SIG-M5 treated with dmso at 0.1 percent for 504 hours (cell line): ENCODE results near the gene LORICRIN.
"Not testable (repeated sequence)": the region's sequence is repeated elsewhere in the genome, so short reads cannot be mapped to it uniquely, and the experiment has no call there.

Source experiments
- DNase-seq: peaks from one replicate; lab custom pipeline; 2025; ENCODE audit not compliant: unreplicated experiment; lab: John Stamatoyannopoulos, UW

Gene LORICRIN, protein sequence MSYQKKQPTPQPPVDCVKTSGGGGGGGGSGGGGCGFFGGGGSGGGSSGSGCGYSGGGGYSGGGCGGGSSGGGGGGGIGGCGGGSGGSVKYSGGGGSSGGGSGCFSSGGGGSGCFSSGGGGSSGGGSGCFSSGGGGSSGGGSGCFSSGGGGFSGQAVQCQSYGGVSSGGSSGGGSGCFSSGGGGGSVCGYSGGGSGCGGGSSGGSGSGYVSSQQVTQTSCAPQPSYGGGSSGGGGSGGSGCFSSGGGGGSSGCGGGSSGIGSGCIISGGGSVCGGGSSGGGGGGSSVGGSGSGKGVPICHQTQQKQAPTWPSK

DNA sequence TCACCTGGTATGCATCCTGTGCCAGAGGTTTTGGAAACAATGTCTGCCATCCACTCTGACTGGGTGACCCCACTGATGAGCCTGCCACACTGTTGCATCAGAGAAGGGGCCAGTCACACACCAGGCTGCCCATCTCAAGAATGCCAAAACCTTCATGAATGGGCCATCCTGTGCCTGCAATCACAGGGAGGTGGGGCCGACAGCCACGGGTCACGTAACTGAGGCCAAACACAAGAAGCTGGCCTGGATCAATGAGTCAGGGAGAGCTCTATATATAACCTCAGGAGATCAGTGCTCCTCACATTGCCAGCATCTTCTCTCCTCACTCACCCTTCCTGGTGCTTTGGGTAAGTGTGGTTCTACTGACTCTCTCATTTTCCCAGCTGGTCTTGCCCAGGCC, at the start of gene LORICRIN:
Gene LORICRIN, plus strand, starts transcription at position 301 of the 400 bp plus-strand sequence. CDS start 1,263 bp downstream, outside the sequence.
- no peak for DNase-seq

DNA sequence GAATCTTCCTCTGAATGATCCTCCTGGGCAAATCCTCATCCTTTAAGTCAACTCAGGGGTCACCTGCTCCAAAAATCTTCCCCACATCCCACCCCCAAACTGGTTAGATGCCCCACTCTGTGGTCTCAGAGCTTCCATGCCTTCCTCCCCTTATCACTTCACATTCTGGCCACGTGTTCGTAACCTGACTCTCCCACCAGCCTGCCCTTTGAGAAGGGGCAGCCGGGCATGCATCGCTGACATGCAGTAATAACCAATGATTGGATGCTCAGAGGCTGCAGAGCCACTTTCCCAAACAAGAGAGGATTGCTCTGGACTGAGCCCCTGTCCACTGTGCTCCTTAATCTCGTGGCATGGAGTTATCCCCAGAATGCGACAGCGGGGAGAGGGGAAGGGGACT, 49.3 kb upstream of the LORICRIN start:
- DNase-seq = no peak

DNA sequence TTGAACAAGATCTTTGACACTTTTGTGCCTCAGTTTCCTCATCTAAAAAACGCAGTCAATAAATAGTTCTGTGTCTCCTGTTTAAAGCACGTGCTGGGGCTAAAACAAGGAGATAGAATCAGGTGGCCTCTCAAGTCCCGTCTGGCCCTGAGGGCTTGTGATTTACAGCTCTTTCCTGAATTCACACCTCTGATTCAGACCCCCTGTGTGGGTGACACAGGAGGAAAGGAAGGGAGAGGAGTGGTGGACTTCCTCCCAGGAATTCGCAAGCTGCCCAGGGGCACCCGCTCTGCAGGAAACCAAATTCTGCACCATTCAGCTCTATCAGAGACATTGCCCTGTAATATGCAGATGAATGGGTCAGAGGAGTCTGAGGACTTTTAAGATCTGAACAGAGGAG, 47.3 kb upstream of the LORICRIN start:
- DNase-seq = no peak

DNA sequence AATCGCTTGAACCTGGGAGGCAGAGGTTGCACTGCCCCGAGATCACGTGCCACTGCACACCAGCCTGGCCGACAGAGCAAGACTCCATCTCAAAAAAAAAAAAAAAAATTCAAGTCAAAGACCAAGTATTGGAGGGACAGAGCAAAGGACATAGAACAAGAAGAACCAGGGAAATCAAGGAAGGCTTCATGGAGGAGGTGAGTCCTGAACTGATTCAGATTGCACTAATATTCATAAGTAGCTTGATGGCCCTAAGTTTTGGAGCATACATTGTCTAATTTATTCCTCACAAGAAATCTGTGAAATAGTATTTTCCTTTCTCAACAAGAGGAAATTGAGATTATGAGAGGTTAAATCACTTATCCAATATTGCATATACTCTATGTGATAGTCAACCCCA, 46.0 kb upstream of the LORICRIN start:
- no peak for DNase-seq

DNA sequence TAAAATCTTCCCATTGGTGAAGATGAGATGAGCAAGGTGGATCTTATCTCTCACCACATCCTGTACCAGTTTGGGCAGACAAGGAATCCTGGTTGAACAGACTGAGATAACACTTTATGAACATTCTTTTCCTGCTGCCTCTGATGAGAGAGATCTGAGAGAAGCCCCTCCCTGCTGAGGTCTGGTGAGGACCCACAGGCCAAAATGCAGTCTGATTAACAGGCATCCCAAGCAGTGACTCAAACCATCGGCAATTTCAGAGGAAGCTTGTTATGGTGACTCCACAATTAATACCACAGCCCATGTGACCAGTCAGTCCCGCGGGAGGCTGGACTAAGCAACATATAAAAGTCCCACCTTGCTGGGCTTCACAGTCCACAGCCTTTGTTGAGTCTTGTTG, 42.3 kb upstream of the LORICRIN start, which contains the start of gene PRR9:
Gene PRR9, plus strand, starts transcription at position 373 of the 400 bp plus-strand sequence. CDS start 561 bp downstream, outside the sequence.
- DNase-seq = no peak

DNA sequence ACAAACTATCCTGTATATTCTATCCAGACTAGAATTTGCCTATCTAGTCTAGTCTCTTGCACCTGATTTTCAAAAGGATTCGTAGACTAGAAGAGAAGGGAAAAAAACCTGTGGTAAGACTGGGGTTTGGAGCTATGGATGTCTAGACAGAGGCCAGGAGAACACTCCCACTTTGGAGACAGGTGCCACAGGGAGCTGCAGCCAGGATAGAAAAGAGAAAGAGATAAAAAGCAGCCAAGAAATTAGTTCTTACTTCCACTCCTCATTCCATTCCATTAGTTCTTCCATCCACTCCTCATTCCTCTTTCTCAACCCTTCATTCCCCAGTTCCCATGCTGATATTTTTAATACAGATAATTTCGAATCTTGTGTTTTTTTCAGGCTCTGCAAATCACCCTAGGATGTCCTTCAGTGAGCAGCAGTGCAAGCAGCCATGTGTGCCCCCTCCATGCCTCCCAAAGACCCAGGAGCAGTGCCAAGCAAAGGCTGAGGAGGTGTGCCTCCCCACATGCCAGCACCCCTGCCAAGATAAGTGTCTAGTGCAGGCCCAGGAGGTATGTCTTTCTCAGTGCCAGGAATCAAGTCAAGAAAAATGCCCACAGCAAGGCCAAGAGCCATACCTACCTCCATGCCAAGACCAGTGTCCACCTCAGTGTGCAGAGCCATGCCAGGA, 41.6 kb upstream of the LORICRIN start:
- no peak for DNase-seq

DNA sequence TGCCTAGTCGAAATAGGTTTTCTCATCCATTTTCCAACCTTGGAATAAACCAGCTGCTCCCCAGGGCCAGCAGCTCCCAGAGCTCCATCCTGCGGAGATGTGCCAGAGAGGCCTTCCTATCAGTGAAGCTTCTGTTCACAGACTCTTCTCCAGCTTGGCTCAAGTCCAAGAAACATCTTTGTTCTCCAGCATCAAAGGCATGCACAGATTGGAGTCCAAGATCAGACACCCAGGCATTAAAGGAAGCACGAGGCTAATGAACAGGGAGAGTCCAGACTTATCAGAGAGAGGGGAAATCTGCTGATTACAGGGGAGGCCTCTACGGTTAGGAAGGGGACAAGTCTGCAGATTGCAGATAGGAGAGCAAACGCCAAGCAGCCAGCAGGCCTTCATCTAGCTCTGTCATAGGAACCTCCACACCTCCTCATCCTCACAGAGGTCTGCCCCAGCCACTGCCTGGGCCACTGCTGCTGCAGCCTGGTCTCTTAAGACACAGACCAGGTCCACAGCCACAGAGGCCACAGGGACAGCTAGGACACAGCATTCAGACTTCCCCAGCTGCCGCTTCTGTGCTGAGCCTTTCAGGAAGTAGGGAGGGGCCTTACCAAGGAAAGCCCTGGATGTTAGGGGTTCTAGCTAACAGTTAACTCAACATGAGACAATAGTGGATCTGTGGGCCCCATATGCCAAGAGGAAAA, 38.7 kb upstream of the LORICRIN start:
- DNase-seq = no peak

DNA sequence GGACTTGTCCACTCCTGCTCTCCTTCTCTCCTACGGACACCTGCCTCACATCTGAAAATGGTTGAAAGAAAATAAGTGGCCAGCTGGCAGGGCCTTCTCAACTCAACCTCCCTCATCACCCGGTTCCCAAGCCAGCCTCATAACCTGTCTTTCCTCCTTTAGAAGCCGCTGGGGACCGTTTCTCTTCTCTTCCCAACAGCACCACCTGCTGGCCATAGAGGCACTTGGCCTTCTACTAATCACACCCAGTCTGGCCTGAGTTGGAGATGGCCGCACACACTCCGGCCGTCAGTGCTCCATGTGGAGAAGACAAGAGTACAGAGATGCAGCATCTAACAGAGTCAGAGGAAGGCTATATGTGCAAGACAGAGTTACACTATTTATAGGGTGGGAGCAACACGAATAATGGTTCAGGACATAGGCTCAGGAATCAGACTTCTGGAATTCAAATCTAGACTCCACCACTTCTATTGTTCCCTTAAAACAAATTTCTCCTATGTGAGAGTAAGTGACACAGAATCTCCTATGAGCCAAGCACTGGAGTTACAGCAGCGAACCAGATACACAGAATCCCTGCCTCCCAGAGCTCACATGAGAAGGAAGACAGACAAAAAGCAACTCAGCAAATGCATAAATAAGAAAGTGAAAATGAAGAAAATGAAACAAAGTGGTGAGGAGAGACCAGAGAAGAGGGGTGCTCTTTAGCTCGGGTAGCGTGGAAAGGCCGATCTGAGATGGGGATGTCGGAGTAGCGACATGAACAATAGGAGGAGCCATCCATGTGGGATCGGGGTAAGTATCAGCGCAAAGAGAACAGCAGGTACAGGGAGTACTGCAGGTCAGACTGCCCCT, 36.2 kb upstream of the LORICRIN start:
- peak; percentile 61 for DNase-seq

DNA sequence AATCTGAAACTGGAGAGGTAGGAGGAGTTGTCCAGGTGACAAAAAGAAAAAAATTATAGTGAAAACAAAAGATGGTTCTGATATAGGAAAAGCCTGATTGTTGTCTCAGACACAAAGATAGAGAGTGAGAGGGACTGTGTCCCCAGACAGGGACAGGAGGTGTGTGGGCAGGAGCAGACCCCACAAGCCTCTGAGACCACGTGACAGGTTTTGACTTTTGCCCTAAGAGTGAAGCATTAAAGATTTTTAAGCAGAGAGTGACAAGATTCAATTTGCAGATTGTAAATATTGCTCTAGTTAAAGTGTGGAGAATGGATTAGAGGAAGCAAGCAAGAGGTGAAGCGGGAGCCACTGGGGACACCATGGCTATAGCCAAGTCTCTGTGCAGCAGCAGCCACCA, 31.7 kb upstream of the LORICRIN start:
- DNase-seq = no peak

DNA sequence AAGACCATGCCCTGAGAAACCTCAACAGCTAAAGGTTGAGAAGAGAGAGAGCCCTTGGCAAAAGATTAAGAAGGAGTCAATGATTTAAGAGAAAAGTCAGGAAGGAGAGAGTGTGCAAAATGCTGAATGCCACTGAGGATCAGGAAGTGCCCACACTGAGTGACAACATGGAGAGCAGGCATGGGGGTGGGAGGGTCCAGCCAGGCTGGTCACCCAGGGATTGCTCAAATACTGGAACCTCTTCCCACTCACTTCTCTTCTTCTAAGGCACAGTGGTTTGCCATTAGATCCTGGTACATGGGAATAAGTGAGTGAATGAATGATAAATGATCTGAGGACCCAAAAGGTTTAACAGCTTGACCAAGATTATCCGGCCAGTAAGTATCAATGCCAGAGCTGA, 31.0 kb upstream of the LORICRIN start:
- no peak for DNase-seq

DNA sequence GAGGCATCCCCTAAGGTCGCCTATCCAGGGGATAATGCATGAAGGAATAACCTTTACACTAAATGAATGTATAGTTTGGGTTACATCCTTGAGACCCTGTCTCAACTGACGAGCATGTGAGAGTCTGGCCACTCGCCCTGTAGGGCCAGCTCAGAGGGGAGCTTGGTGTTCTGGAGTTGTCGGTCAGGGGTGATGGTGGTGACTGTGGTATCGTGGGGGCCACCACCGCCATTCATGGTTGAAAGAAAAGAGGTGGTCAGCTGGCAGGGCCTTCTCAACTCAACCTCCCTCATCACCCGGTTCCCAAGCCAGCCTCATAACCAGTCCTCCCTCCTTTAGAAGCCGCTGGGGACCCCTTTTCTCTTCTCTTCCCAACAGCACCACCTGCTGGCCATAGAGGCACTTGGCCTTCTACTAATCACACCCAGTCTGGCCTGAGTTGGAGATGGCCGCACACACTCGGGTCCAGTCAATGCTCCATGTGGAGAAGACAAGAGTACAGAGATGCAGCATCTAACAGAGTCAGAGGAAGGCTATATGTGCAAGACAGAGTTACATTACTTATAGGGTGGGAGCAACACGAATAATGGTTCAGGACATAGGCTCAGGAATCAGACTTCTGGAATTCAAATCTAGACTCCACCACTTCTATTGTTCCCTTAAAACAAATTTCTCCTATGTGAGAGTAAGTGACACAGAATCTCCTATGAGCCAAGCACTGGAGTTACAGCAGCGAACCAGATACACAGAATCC, 30.2 kb upstream of the LORICRIN start:
- not testable (repeated sequence) for DNase-seq

DNA sequence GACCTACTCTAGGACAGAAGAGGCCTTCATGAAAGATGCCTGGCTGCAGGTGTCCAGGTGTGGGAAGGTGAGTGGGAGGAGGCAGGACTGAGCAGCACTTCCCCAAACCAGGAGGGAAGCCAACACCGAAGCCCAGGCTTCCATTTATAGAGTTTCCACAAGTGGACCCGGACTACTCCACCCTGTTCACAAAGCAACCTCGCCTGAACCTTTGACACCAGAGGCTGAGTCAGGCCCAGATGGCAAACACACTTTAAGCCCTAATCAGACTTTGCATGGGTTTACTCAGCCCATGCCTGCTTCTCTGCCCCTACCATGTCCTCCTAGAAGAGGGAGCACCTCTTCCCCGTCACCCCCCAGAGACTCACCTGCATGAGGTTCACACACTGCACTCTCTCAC, 28.1 kb upstream of the LORICRIN start:
- peak; percentile 19 for DNase-seq

DNA sequence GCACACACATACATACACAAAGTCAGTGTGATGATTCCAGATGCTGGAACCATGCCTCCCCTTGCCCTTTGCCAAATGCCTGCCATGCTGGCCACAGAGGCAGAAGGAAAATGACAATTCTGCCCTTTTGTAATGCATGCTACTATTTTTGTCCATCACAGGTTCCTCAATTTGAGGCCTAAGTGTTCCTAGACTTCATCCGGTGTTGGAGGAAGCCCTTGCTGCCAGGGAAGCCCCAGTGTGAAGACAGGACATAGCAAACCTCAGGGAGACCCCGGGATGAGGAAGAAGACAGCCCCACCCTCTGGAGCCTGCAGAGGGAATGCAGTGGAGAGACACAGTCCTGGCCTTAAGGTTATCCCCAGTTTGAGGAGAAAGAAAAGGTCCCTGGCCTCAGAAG, 27.7 kb upstream of the LORICRIN start:
- peak; percentile 83 for DNase-seq

DNA sequence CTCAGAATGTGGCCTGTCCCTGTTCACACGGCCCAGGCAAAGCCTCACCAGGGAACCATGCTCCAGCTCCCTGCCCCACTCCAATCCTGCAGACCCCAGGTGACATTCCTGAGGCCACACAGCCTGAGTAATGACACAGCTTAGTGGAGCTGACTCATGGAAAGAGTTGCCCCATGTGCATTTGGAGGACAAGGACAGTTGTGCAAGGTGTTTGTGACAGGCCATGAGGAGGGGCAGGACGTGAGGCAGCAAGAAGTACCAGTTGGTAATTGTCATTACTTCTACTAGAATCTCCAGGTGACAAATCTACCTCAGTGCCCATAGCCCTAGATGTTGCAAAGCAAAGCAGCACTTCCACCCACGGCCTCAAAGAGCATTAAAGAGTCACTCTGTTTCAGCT, 26.9 kb upstream of the LORICRIN start:
- peak; percentile 67 for DNase-seq

DNA sequence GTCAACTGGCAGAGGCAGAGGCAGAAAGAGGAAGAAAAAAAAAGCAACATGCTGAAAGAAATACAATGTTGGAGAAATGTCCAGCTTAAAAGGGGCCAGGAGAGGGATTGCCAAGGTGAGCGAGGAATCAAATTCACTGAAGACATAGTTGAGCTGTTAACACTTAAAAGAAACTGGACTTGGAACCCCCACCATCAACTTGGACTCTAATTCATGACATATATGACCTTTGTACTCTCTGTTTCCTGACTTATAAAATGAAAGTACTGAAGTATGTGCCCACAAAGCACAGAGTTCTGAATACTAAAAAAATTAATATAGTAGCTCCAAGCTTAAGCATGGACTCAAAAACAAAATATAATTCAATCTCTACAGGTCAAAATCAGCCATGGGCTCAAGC, 26.0 kb upstream of the LORICRIN start:
- DNase-seq = peak; percentile 36

DNA sequence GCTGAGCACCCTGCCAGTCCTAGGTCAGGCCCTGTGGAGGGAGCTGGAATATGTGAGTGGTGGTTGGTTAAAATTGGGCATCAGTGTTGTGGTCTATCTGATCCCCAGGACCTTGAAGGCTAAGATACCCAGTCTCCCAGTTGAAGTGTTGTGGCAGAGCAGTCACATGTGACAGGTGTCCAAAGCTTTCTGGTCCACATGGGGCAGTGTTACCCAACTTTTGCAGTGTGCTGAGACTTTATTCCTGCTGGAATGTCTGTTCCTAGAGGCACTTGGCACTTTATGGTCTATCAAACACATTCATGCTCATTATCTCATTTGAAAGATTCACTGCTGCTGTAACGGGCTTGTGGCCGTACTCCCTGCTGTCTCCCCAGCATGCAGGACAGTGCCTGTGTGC, 21.0 kb upstream of the LORICRIN start:
- DNase-seq = no peak

DNA sequence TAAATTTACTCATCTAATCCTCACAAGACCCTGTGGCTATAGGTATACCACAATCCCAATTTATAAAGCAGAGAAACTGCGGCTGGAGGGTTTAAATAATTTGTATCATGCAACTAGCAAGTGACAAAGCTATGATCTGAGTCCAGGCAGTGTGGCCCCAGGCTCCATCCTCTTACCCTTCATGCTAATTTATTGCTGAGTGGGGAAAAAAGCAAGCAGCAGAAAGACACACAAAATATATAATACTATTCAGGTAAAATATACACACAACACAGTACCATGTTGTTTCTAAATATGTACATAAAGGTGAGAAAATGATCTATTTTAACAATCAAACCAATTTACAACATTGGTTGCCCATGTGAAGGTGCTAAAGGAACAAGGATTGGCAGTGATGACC, 17.3 kb upstream of the LORICRIN start:
- no peak for DNase-seq

DNA sequence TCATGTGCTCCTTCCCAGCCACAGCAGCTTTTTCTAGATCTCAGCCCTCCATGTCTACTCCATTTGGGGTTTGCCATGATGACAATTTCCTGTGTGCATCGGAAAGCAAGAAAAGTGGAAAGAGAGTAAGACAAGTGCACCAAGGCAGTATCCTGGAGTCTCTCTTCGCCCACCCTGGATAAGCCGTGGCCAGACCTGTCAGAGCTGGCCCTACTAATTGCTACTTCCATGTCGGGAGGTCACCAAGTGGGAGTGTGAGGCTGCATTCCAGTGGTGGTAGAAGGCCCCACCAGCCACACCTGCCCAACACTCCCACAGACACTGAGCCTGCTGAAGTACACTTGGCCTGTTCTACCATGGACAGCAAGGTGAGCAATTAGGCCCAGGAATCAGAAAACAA, 14.0 kb upstream of the LORICRIN start:
- DNase-seq = no peak

DNA sequence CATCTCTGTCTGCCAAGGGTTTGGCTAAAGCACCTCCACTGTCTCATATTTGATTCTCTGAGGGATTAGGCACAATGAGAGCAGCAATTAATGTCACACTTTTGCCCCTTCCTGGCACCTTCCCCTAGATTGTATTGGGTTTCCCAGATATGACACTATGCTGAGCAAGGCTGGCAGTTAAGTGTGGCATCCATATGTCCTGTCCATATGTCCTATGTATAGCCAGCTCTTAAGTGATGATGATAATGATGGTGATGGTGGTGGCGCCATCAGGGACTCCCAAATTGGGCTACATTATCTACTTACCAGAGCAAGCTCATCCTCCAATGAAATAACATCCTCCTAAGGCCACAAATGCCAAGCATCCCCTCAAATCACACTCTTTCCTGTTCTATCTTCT, 13.5 kb upstream of the LORICRIN start:
- no peak for DNase-seq

DNA sequence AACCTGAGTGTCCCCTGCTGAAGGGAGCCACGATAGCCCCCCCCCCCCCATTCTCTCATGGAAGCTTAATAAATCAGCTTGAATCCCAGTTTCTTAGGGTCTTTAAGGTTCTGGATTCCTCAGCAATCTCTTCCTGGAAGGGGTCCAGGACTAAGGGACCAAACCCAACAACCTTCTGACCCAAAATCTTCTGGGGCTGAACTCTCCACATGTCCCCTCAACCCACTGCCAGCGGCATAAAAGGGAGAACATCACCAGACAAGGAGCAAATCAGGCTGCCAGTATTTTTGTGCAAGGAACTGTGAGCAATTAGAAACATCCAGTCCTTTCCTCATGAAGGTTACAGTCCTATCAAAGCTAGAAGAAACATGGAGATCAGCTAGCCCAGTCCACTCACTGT, 12.7 kb upstream of the LORICRIN start:
- DNase-seq = no peak
